ENCODE results near the gene HOXB13. TPM values are rescaled to one million over a fixed set of nuclear protein-coding genes. Genes with fewer than 3 reads are reported as not detected.

Gene HOXB13
- total RNA-seq: not detected in 2 replicates

GRCh38 chr17:48728232-48729231, at the start of gene HOXB13:
TSS of gene HOXB13 (minus strand) at chr17:48728750. CDS start at chr17:48728593, 157 bp downstream.

GRCh38 chr17:48722915-48723422, 5.6 kb downstream of the HOXB13 start, which contains the start of gene PRAC2:
TSS of gene PRAC2 (plus strand) at chr17:48723185. CDS start at chr17:48724411, 1,226 bp downstream.

GRCh38 chr17:48722201-48722907, 6.2 kb downstream of the HOXB13 start, which contains the start of gene PRAC1:
TSS of gene PRAC1 (minus strand) at chr17:48722518. CDS start at chr17:48722392, 126 bp downstream.

Other genes starting within 250 kb of the HOXB13 start
- gene HOXB1, start 197.7 kb downstream of the HOXB13 start, total RNA-seq: not detected in 2 replicates
- gene HOXB2, start 183.6 kb downstream of the HOXB13 start, total RNA-seq: 2.3 and 8.4 TPM in 2 replicates
- gene HOXB4, start 150.4 kb downstream of the HOXB13 start, total RNA-seq: 1.7 and 3.3 TPM in 2 replicates
- gene HOXB3, start 138.5 kb downstream of the HOXB13 start, total RNA-seq: 3.8 and 10.2 TPM in 2 replicates
- 0.09 and 0.16 TPM in 2 replicates for gene HOXB5, start 135.0 kb downstream of the HOXB13 start, total RNA-seq
- gene HOXB6, start 123.8 kb downstream of the HOXB13 start, total RNA-seq: 1.5 and 3.2 TPM in 2 replicates
- 2.9 and 3.8 TPM in 2 replicates for gene HOXB7, start 117.7 kb downstream of the HOXB13 start, total RNA-seq
- gene HOXB8, start 113.5 kb downstream of the HOXB13 start, total RNA-seq: under 0.01 TPM in 1 of 2 replicates, not detected in the other
- gene HOXB9, start 102.4 kb downstream of the HOXB13 start, total RNA-seq: not detected in 2 replicates
- gene PRAC1, start 6.2 kb downstream of the HOXB13 start, total RNA-seq: not detected in 2 replicates
- not detected in 2 replicates for gene PRAC2, start 5.6 kb downstream of the HOXB13 start, total RNA-seq
- gene TTLL6, start 88.5 kb upstream of the HOXB13 start, total RNA-seq: not detected in 2 replicates
- 42.1 and 49.6 TPM in 2 replicates for gene CALCOCO2, start 102.3 kb upstream of the HOXB13 start, total RNA-seq
- gene ATP5MC1, start 164.0 kb upstream of the HOXB13 start, total RNA-seq: 14.3 and 31.2 TPM in 2 replicates
- gene UBE2Z, start 179.7 kb upstream of the HOXB13 start, total RNA-seq: 45.4 and 50.4 TPM in 2 replicates
- gene SNF8, start 216.1 kb upstream of the HOXB13 start, total RNA-seq: 103 and 135 TPM in 2 replicates
- gene GIP, start 239.8 kb upstream of the HOXB13 start, total RNA-seq: not detected in 2 replicates

Data from bronchial smooth muscle cell (primary cell).